Esophagus muscularis mucosa (tissue), 4 donors: ENCODE data around the gene PHKA2. TPM values are rescaled to one million over a fixed set of nuclear protein-coding genes. Genes with fewer than 3 reads are reported as not detected.

Experiments used
- DNase-seq: peaks from one replicate; pipeline ENCODE4 v3.0.0-alpha.2; 2017; ENCODE audit errors: extremely low spot score
- H3K27ac ChIP-seq, 4 donors: fragments of 200-600 bp; sonication (generic); replicated peaks in 1 of 4; 1 replicate in 3 of 4; 2 replicates in 1 of 4; pipeline ENCODE4 v1.5.1; 2016 to 2019; ENCODE audit warnings: mild to moderate bottlenecking in 1 of 4
- H3K27me3 ChIP-seq, 4 donors: fragments of 200-600 bp; sonication (generic); one replicate each; pipeline versions ENCODE4 v1.5.1 to v1.6.0; 2016 to 2019
- H3K36me3 ChIP-seq, 4 donors: fragments of 200-600 bp; sonication (generic); one replicate each; pipeline ENCODE4 v1.5.1; 2016 to 2019
- H3K4me1 ChIP-seq, 4 donors: fragments of 200-600 bp; sonication (generic); one replicate each; pipeline ENCODE4 v1.5.1; 2016 to 2019
- H3K4me3 ChIP-seq, 4 donors: fragments of 200-600 bp; sonication (generic); 1 replicate in 2 of 4; 2 replicates in 2 of 4; pipeline ENCODE4 v1.5.1; 2016 to 2019; ENCODE audit warnings: mild to moderate bottlenecking in 4 of 4, moderate library complexity in 1 of 4
- H3K9me3 ChIP-seq, 4 donors: fragments of 200-600 bp; sonication (generic); 1 replicate in 3 of 4; 2 replicates in 1 of 4; pipeline ENCODE4 v1.5.1; 2016 to 2019
- CTCF ChIP-seq, 3 experiments: fragments of 200-600 bp in 2 of 3; fragments of 450-650 bp in 1 of 3; sonication (generic) in 2 of 3; IDR thresholded peaks; one replicate each; pipeline ENCODE4 v1.5.1; 2017 to 2019; ENCODE audit warnings: antibody characterized with exemption in 3 of 3, mild to moderate bottlenecking in 2 of 3, moderate library complexity in 1 of 3
- EP300 ChIP-seq: sonication (generic); formaldehyde crosslinking; IDR thresholded peaks from one replicate; pipeline ENCODE4 v1.6.1; 2017; ENCODE audit warnings: antibody characterized with exemption
- POLR2A ChIP-seq: fragments of 450-650 bp; IDR thresholded peaks from one replicate; pipeline ENCODE4 v1.6.1; 2017; ENCODE audit warnings: antibody characterized with exemption, moderate library complexity, mild to moderate bottlenecking, low read depth
- POLR2AphosphoS5 ChIP-seq, 2 donors: sonication (generic); formaldehyde crosslinking; IDR thresholded peaks; one replicate each; pipeline ENCODE4 v1.6.1; 2017; ENCODE audit warnings: antibody characterized with exemption in 2 of 2
- WGBS: methylation state at CpG from one replicate; pipeline ENCODE4 v1.1.5; 2018; 5-methylcytosine and 5-hydroxymethylcytosine counted together
- intact Hi-C: fragments of 100-400 bp; cut with DNase I; formaldehyde crosslinking; loops from one replicate; pipeline ENCODE4 v1.15.1; 2023
- total RNA-seq, 4 donors: library from RNA; depleted of rRNA; stranded (reverse); fragments of >200 nt; gene quantifications; one replicate each; pipeline versions ENCODE4 v1.1.0 to v1.2.1, GENCODE V29; 2016

PHKA2 gene
- total RNA-seq, 4 donors from 2014 or later, result 9.8 to 20.7 (median 15.4) TPM

GRCh38 chrX:18920566-18920965 lies 63.3 kb downstream of the PHKA2 start:
- TF ChIP-seq POLR2A (no peak), CTCF (IDR thresholded peaks at IDR 0.05) (no peak), EP300 (no peak), POLR2AphosphoS5 (IDR thresholded peaks at IDR 0.05) (no peak)
- Histone ChIP-seq H3K27ac (no peak overlapping the region), H3K4me3 (no peak overlapping the region), H3K4me1 (no peaks in the 10 kb centered on the region), H3K27me3 (no peaks in the 10 kb centered on the region), H3K36me3 (peaks cover 4 to 67% (median 29%) of the 10 kb centered on the region in 4 donors), H3K9me3 (peaks cover 0 to 15% (median 0%) of the 10 kb centered on the region in 4 donors)
- DNase-seq, result no peak
- intact Hi-C loops, result no loop called here
- WGBS, result 81% methylated on average over 7 of the region's 7 CpGs

- Histone ChIP-seq H3K9me3 (peaks cover 0 to 15% (median 0%) of the 10 kb centered on the region in 4 donors), H3K4me3 (no peak overlapping the region), H3K36me3 (peaks cover 4 to 67% (median 24%) of the 10 kb centered on the region in 4 donors), H3K27me3 (no peaks in the 10 kb centered on the region), H3K4me1 (no peaks in the 10 kb centered on the region), H3K27ac (no peak overlapping the region)
- TF ChIP-seq POLR2A (no peak), EP300 (no peak), CTCF (IDR thresholded peaks at IDR 0.05) (no peak), POLR2AphosphoS5 (IDR thresholded peaks at IDR 0.05) (no peak)
- 85% methylated on average over 8 of the region's 8 CpGs for WGBS
- intact Hi-C loops, result no loop called here
- no peak for DNase-seq
Measured at GRCh38 chrX:18920079-18920478, 63.8 kb downstream of the PHKA2 start.

- H3K27me3 ChIP-seq, result no peaks in the 10 kb centered on the region
- TF ChIP-seq POLR2AphosphoS5 (IDR thresholded peaks at IDR 0.05) (no peak), EP300 (no peak), POLR2A (no peak), CTCF (IDR thresholded peaks at IDR 0.05) (no peak)
- peaks cover 4 to 61% (median 27%) of the 10 kb centered on the region in 4 donors for H3K36me3 ChIP-seq
- no peak overlapping the region for H3K27ac ChIP-seq
- intact Hi-C loops, result no loop called here
- DNase-seq, result no peak
- H3K9me3 ChIP-seq, result peaks cover 0 to 15% (median 0%) of the 10 kb centered on the region in 4 donors
- H3K4me1 ChIP-seq, result no peaks in the 10 kb centered on the region
- 87% methylated on average over 7 of the region's 7 CpGs for WGBS
- no peak overlapping the region for H3K4me3 ChIP-seq
Measured at GRCh38 chrX:18917831-18918230, 66.1 kb downstream of the PHKA2 start.

GRCh38 chrX:18906286-18906685 lies 77.6 kb downstream of the PHKA2 start:
- TF ChIP-seq POLR2AphosphoS5 (IDR thresholded peaks at IDR 0.05), result no peak
- TF ChIP-seq POLR2A, result no peak
- no peak for TF ChIP-seq EP300
- TF ChIP-seq CTCF (IDR thresholded peaks at IDR 0.05), result no peak
- Histone ChIP-seq H3K4me3 (no peak overlapping the region), H3K4me1 (no peaks in the 10 kb centered on the region), H3K27ac (no peak overlapping the region), H3K36me3 (peaks cover 0 to 79% (median 46%) of the 10 kb centered on the region in 4 donors), H3K9me3 (no peaks in the 10 kb centered on the region), H3K27me3 (no peaks in the 10 kb centered on the region)
- DNase-seq, result no peak
- intact Hi-C loops, result no loop called here
- WGBS, result 96% methylated on average over 9 of the region's 12 CpGs

GRCh38 chrX:18900401-18900976 lies 83.4 kb downstream of the PHKA2 start:
- Histone ChIP-seq H3K27me3 (no peaks in the 10 kb centered on the region), H3K4me3 (no peak overlapping the region), H3K9me3 (no peaks in the 10 kb centered on the region), H3K27ac (no peak overlapping the region), H3K36me3 (peaks cover 0 to 35% (median 12%) of the 10 kb centered on the region in 4 donors), H3K4me1 (peaks cover 0 to 10% (median 9%) of the 10 kb centered on the region in 4 donors)
- no peak for DNase-seq
- 80% methylated on average over 15 of the region's 15 CpGs for WGBS
- TF ChIP-seq EP300 (no peak), POLR2AphosphoS5 (IDR thresholded peaks at IDR 0.05) (no peak), CTCF (IDR thresholded peaks at IDR 0.05) (no peak), POLR2A (no peak)
- intact Hi-C loops, result no loop called here
